ENCODE data around the gene DUSP2.
"Not testable (repeated sequence)": the region's sequence is repeated elsewhere in the genome, so short reads cannot be mapped to it uniquely, and the experiment has no call there.

DUSP2 gene

DNA sequence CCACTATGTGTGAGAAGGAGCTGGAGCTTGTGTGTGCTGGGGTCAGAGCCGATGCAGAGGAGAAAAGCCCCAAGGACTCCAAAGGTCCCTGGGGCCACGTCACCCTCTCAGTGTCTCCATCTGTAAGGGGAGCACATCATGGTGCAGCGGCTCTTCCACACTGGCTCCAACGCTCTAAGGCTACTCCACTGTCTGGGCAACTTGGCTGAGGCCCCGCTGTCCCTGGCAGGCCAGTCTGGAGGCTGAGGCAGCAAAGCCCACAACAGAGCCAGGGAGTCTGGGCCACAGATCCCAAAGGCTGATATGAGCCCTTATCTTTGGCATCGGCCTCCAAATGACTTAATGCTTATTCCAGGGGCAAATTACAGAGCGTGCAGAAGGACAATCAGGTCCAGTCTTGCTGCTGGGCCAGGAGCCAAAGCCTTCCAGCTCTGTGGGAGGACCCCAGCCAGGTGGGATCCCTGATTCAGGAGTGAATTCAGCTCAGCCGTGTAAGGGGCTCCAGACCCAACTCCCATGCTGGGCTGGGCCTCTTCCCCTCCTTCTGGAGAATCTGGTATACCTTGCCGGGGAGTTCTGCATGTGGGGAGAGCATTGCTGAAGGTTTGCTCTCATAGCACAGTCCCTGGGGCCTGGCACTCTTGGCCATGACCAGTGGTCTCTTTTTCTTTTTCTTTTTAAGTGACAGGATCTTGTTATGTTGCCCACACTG lies 1.8 kb upstream of the DUSP2 start:
- DNase-seq = no peak

GRCh38 chr2:96146153-96146880 lies 1.1 kb upstream of the DUSP2 start:
- peak; percentile 92 for DNase-seq

DNA sequence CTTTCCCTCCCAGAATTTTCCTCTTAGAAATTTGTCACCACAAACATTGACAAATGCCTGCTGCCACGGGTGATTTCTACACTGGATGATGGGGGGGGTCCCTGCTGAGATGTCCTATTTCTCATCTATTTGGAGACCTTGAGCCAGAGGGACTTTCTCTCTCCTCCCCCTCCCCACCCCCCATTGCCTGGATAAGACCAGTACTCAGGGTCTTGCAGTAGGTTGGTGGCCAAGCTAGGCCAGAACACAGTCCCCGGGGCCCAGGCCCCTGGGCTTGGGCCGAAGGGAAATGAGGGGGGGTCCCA lies 560 bp upstream of the DUSP2 start:
- DNase-seq = no peak

- peak; percentile 44 for DNase-seq
Measured at GRCh38 chr2:96144481-96145035, 682 bp downstream of the DUSP2 start.

- peak; percentile 36 for DNase-seq
Measured at GRCh38 chr2:96143848-96144480, 1.3 kb downstream of the DUSP2 start.

GRCh38 chr2:96143231-96143847 lies 1.9 kb downstream of the DUSP2 start:
- DNase-seq = peak; percentile 24

- peak; percentile 80 for DNase-seq
Measured at GRCh38 chr2:96142217-96143113, 2.8 kb downstream of the DUSP2 start.

DNA sequence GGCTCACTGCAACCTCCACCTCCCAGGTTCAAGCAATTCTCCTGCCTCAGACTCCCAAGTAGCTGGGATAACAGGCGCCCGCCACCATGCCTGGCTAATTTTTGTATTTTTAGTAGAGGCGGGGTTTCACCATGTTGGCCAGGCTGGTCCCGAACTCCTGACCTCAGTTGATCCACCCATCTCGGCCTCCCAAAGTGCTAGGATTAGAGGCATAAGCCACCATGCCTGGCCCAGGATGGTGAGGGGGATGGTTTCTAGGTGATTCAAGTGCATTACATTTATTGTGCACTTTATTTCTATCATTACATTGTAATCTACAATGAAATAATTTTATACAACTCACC lies 3.6 kb downstream of the DUSP2 start:
- DNase-seq = not testable (repeated sequence)

DNA sequence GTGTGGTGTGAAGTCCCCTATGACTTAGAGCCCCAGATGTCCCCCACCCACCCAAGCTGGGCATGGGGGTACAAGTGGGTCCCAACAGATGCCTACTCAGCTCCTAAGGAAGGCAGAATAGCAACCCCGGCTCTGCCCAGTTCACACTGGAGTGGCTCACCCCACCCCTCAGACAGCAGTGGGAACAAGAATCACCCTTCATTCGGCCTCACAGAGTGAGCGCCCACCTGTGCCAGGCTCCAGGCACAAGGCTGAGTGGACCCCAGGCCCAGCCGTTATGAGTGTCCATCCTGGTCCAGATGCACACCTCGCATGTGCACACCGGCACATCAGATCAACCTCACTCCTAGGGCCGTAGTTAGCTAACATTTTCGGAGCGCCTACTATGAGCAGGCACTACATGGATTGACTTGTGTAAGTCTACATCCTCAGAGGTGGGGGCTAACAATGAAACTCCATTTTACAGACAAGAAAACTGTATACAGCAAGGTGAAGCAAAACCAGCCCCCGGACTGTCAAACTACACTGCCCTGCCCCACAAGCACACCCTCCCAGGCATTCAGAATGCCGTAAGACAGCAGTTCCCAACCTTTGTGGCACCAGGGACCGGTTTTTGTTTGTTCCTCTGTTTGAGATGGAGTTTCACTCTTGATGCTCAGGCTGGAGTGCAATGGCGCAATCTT lies 4.2 kb downstream of the DUSP2 start:
- peak; percentile 30 for DNase-seq

DNA sequence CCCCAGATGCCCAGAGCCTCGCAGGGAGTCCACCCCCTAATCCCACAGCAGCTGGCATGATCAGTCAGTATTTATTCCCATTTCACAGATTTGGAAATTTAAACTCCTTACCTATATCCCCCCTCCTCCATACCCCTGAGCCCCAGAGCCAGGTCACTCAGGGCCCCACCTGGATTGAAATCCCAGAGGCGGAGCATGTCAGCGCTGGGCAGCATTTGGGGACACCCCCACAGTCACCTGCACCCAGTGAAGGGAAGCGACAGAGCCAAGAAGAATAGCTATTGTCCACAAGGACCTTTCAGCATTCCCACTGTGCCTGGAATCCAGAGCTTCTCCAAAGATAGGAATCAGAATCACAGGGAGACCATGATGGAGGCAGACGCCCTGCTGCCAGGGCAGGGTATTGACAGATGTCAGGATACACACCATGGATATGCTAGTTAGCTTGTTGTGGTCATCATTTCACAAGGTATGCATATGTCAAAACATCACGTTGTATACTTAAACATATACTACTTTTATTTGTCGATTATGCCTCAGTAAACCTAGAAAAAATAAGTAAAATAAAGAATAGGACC lies 6.0 kb downstream of the DUSP2 start:
- no peak for DNase-seq

DNA sequence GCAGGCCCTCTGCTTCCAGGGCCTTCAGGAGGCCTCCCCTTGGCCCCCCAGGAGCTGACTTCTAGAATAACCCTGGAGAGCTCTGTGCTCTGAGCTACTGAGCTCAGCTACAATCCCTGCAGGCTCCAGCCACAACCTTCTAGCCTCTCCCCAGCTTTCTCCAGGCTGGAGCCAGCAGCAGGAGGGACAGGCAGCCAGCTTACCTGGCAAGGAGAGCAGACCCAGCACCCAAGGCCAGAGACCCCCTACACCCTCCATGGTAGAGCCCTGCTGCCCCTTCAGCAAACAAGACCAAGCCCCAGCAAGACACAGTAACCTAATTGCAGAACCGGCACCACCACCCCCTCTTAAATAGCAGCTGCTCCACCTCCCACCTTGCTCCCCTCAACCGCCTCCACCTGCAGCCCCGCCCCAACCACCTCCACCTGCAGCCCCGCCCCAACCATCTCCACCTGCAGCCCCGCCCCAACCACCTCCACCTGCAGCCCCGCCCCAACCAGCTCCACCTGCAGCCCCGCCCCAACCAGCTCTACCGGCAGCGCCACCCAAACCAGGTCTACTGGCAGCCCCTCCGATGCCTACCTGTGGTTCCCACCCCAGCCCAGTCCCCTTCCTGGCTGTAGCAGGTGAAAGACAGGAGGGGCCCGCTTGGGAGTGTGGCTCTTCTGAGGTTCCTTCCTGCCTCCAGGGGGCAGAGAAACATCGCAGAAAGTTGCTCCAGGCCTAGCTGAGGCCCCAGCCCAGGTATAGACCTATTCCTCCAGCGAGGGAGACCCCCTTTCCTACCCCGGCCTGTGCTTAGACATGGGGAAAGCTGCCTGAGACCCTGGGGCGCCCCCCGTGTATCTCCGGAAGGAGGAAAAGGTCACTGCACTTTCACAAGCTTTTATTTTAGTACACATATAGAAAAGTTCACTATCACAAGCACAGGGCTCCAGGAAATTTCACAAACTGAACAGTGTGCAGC lies 6.8 kb downstream of the DUSP2 start, which contains the start of gene ASTL:
TSS of gene ASTL (minus strand) at position 324 of the 967 bp plus-strand sequence. CDS start at position 258, 66 bp downstream.
- peak; percentile 74 for DNase-seq

GRCh38 chr2:96137321-96138178 lies 7.7 kb downstream of the DUSP2 start:
- no peak for DNase-seq

DNA sequence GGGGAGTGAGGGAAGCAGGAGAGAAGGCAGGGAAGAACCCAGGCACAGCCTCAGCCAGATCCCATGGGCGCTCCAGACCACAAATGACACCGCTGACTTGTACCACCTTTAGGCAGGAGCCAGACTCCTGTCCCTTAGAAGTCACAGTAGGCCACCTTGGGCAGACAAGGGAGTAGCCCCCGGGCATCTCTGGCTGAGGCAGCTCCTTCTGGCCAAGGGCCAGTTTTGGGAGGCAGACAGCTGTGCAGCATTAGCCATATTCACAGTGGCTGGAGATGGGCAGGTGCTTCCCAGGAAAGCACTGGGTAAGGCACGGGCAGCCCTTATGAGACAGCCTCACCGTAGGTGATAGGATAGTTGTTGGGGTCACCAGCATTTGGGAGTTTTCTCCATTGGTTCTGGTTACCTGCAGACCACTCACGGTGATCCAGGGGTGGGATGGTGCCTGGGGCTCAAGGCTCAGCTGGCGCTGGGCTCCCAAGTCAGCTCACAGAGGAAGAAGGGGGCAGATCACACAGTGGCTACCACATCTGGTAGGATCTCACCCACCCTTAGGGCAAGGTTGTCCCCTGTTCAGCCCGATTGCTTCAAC lies 9.0 kb downstream of the DUSP2 start:
- no peak for DNase-seq

- no peak for DNase-seq
Measured at GRCh38 chr2:96135621-96136020, 9.6 kb downstream of the DUSP2 start.

DNA sequence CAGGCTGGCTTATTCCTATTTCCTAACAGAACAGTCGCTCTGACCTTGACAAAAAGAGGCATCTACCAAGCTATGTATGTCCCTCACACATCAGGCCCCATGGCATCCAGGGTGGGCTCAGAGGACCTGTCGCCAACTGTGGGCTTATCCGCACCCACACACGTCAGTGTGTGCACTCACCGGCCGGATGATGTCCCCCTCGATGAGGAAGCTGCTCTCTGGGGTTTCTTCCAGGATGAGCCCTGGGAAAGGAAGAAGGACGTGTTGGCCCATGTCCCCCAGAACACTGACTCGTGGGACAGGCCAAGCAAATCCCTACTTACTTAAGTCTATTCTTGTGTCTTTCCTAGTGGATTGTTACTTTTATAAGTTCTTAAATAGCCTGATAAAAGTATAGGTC lies 10.1 kb downstream of the DUSP2 start:
- no peak for DNase-seq

DNA sequence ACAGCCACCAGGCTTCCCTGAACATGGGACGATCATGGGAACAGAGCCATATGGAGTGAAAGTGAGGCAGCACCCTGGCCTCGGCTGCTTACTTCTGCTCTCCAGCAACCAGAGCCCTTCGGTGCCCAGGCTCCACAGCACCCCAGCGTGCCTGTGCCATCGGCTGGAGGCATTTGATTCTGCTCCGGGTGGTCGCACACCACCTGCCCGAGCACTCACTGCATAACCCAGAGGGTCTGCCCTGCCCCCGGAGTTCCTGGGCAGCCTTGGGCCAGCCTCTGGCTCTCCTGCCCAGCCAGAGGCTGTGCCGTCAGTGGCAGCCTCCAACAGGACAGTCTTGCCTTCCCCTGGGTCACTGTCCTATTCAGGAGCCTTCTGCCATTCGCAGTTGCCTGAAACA lies 10.8 kb downstream of the DUSP2 start:
- no peak for DNase-seq

GRCh38 chr2:96131813-96132745 lies 13.2 kb downstream of the DUSP2 start:
- no peak for DNase-seq
